ENCODE results near the gene TGIF2.

Gene TGIF2

DNA sequence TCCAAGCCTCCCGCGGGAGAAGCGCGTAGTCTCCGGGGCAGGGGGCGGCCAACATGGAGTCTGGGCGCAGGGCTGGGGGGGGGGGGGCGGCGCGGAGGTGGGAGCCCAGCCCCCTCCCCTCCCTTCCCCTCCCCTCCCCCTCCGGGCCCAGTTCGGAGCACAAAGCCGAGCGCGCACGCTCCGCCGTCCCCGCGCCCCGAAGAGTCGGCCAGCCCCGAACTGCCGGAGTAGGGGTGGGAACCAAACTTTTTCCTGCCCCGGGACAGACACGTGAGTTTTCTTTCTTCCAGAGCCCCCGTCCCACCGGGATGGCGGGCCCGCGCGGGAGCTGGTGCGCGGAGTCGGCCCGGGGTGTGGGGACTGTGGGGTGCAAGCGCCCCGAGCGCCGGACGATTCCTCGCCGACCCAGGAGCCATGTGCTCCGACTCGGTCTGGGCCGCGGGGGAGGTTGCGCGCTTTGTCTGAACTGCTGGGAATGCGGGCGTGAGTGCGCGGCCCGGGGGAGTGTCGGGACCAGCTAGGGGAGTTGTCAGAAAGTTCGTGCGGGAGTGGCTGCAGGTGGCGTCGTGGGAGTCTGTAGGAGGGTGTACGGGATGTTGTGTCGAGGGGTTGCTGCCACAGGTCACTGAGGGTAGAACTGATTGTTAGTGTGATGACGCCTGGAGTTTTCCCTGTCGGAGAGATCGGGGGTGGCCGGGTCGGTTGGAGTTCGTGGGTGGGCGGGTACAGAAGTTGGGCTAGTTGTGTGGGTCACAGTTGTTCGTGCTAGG, 1.2 kb downstream of the TGIF2 start:
- peak; percentile 36 for DNase-seq (ENCODE audit: insufficient read length, low spot score)
- peak; percentile 71 for FAIRE-seq

DNA sequence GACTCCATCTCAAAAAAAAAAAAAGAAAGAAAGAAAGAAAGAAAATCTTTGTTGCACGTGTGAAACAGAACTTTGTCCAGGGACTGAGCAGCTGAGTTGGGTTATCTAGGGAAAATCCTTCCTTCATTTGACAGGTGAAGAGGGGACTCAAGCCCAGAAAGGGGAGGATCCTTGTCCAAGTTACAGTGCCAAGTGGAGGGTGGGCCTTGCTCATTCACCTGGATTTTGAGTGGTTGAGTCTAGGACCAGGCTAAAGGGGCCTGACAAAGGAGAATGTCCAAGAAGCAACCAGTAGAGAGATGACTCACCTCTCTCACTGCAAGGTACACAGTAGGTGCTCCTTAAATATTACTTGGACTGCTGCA, 2.7 kb downstream of the TGIF2 start:
- FAIRE-seq: no peak
- no peak for DNase-seq (ENCODE audit: insufficient read length, low spot score)

- FAIRE-seq (no peak), DNase-seq (ENCODE audit: insufficient read length, low spot score) (no peak)
These were observed 5.1 kb downstream of the TGIF2 start for GRCh38 chr20:36578356-36579041.

GRCh38 chr20:36579996-36580545, 6.7 kb downstream of the TGIF2 start:
- FAIRE-seq (no peak), DNase-seq (ENCODE audit: insufficient read length, low spot score) (no peak)

DNA sequence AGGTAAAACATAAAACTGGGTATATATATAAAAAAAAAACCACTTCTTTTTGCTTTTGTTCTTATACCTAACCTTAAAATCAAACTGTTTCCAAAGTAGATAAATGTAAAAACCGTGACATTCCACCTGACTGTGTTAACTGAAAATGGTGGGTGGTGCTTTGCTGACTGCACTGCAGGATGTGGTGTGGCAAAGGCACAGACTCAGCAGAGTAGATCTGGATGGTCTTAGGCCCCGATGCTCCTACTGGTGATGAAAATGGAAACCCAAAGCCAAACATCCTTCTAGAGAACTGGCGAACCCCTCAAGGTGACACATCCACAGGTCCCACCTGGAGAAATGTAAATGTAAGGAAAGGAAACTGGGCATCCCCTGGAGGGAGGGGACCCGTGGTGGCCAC, 8.9 kb downstream of the TGIF2 start:
- FAIRE-seq (no peak), DNase-seq (ENCODE audit: insufficient read length, low spot score) (no peak)

DNA sequence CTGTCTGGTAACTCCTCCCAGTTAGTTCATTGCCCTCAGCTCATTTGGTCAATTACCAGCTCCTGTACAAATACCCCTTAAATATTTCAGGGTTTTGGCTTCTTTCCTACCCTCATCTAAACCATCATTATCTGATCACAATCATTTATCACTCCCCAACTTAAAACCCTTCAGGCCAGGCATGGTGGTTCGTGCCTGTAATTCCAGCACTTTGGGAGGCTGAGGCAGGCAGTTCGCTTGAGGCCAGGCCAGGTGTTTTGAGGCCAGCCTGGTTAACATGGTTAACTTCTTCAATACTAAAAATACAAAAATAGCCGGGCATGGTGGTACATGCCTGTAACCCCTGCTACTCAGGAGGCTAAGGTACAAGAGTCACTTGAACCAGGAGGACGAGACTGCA, 9.4 kb downstream of the TGIF2 start:
- DNase-seq (ENCODE audit: insufficient read length, low spot score): no peak
- no peak for FAIRE-seq

DNA sequence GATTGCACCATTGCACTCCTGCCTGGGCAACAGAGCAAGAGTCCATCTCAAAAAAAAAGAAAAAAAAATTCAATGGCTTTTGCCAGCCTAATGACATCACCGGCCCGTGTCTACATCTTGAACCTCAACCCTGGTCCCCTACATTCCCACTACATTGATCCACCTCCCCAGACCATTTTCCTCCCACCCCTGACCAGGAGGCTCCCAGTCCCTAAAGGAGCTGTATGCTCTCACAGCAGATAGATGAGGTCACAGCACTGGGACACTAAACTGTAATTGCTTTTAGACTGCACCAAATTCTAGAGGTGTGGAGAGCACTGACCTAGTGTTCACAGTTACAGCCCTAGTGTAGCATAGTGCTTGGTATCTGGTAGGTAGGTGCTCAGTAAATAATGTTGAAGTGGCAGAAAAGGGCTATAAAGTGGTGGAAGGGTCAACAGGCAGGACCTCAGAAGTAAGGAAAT, 10.7 kb downstream of the TGIF2 start:
- no peak for FAIRE-seq
- no peak for DNase-seq (ENCODE audit: insufficient read length, low spot score)

- no peak for FAIRE-seq
- DNase-seq (ENCODE audit: insufficient read length, low spot score): no peak
These were observed 12.2 kb downstream of the TGIF2 start for GRCh38 chr20:36585410-36586125.

GRCh38 chr20:36587388-36588070, 14.1 kb downstream of the TGIF2 start:
- DNase-seq (ENCODE audit: insufficient read length, low spot score): no peak
- FAIRE-seq: no peak

- DNase-seq (ENCODE audit: insufficient read length, low spot score) (no peak), FAIRE-seq (no peak)
These were observed 17.9 kb downstream of the TGIF2 start for GRCh38 chr20:36591281-36591680.

DNA sequence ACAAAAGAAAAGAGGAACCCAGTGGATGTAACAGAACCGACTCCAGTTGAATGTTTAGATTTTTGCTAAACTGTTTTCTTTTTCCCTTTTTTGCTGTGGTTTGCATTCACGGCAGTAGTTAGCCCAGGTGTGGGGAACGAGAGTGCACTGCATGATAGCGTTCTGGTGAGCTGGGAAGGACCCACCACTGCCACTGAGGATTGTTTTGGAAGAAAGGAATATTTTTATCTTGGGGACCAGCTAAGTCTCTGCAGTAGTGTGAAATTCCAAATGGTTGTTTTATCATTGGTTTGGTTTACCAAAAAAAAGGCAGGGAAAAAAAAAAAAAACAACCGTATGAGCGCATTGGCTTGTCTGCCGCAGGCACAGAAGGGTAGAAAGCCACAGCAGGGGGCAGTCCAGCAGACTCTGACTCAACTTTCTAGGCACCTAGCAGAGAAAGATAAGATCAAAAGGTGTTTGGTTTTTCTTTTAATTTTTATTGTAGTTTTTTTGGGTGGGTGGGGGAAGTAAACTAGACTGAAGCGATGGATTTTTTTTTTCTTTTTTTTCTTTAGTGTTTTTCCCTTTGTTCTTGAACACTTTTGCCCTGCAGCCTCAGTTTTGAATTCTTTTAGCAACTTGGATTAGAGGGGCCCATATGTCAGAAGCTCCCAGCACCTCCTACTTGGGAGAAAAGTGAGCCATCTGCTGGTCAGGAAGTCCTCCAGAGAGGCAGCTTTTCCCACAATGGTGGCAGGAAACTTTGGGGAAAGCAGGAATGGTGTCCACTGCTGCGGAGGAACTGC, 18.7 kb downstream of the TGIF2 start:
- FAIRE-seq (no peak), DNase-seq (ENCODE audit: insufficient read length, low spot score) (no peak)

GRCh38 chr20:36593347-36593929, 20.0 kb downstream of the TGIF2 start:
- DNase-seq (ENCODE audit: insufficient read length, low spot score): no peak

DNA sequence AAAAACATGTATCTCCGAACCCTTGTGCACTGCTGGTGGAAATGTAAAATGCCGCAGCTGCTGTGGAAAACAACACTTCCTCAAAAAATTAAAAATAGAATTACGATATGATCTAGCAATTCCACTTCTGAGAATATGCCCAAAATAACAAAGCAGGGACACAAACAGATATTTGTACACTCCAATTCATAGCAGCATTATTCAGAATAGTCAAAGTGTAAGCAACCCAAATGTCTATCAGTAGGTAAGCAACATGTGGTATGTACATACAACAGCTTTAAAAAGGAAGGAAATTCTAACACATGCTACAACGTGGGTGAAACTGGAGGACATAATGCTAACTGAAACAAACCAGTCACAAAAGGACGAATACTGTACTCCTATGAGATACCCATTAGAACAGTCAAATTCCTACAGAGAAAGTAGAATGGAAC, 26.5 kb downstream of the TGIF2 start:
- FAIRE-seq (no peak), DNase-seq (ENCODE audit: insufficient read length, low spot score) (no peak)

More at GRCh38 chr20:36593347-36593929, 20.0 kb downstream of the TGIF2 start:
- no peak for FAIRE-seq

DNA sequence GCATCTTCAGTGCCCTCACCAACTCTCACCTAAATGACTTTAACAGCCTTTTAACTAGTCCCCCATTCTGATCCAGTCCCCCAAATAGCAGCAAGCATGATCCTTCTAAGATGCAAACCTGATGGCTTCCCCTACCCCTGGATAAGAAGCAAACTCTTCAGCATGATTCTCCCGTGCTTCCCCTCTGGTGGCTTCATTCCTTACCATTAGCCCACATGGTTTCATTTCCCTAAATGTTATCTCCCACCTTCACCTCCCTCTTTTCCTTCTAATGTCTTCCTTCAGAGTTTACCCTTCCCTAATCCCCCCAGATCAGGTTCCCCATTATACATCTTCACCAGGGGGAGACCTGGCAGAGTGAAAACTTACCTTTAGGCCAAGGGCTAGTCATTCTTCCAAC, 28.1 kb downstream of the TGIF2 start:
- no peak for FAIRE-seq

GRCh38 chr20:36604952-36605398, 31.6 kb downstream of the TGIF2 start:
- DNase-seq (ENCODE audit: insufficient read length, low spot score) (peak; percentile 28), FAIRE-seq (no peak)

More for the DNA sequence above, 28.1 kb downstream of the TGIF2 start:
- no peak for DNase-seq (ENCODE audit: insufficient read length, low spot score)

DNA sequence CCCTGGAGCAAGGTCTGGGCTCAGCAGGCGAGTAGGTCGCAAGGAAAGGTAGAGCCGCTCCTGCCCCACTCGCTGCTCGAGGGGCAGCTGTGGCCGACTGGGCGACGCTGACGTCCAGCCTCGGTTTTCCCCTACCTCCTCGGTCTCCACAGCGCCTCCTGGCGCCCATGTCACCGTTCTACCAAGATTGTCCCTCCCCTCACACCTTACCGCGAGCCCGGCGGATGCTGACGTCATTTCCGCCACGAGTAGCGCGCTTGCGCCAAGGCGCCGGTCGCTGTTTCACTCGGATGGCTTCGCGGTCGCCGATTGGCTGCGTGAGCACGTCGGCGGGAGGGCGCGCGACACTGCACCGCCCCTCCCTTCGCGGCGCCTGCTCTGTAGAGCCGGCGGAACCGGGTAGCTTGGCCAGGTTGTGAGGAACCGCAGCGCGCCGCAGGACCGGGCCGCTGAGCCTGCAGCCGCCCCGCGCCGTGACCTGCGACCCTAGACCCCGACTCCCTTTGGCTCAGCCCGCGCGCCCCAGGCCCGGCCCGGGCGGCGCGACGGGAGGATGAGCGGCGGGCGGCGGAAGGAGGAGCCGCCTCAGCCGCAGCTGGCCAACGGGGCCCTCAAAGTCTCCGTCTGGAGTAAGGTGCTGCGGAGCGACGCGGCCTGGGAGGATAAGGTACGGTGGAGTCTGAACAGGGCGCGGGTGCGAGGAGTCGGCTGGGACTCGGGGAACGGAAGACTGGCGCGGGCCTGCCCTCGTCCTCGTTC, 32.2 kb downstream of the TGIF2 start, which contains the start of gene RAB5IF:
Gene RAB5IF, plus strand, starts transcription at position 381 of the 759 bp plus-strand sequence. Its CDS starts 173 bp downstream, at position 554.
- FAIRE-seq: peak; percentile 98
- DNase-seq (ENCODE audit: insufficient read length, low spot score): peak; percentile 71

GRCh38 chr20:36606158-36607066, 33.0 kb downstream of the TGIF2 start:
- peak; percentile 66 for FAIRE-seq

More at GRCh38 chr20:36606158-36607066, 33.0 kb downstream of the TGIF2 start:
- DNase-seq (ENCODE audit: insufficient read length, low spot score): no peak

Measured in GM19239 (cell line).